HG02973 (cell line): ENCODE data around the gene HS3ST4.

Experiments
- ATAC-seq: cut with Tn5 transposase; IDR thresholded peaks from one replicate; pipeline ENCODE4 v1.9.1; 2021; ENCODE audit warnings: moderate library complexity; ENCODE audit not compliant: unreplicated experiment

The HS3ST4 gene

GRCh38 chr16:25886598-25886997, 194.8 kb downstream of the HS3ST4 start:
- ATAC-seq = no peak

DNA sequence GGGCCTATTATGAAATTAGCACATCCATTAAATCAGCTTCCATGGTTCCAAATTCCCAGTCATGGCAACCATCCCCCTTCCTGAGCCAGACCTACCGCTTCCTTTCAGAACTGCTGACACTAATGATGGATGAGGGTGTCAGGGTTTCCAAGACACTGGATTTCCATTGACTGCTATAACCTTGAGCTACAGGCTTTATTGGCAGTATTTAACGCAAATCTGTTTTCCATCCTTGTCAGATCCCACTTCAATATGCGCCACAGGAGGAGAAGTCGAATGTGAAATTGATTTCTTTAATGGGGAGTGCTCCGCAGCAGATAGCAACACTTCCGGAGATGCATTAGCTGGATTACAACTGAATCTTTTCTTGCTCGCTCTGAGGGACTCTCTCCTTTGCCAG, 197.1 kb downstream of the HS3ST4 start:
- no peak for ATAC-seq

DNA sequence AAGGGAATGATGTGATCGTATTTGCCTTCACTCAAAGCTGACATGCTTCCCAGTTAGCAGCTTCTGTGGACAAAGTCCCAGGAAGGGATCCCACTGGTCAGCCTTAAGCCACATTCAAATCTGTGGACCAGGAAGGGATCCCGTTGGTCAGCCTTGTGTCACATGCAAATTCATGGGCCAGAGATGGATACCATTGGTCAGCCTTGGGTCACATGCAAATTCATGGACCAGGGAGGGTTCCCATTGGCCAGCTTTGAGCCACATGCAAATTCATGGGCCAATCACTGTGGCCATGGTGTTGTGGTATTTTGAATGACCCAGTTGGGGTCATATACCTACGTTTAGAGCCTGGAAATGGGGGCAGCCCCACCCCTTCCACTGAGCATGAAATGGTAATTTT, 201.6 kb downstream of the HS3ST4 start:
- ATAC-seq = no peak

- ATAC-seq = no peak
These were observed 202.3 kb downstream of the HS3ST4 start for GRCh38 chr16:25894093-25894492.

GRCh38 chr16:25895380-25895779, 203.6 kb downstream of the HS3ST4 start:
- ATAC-seq = no peak

DNA sequence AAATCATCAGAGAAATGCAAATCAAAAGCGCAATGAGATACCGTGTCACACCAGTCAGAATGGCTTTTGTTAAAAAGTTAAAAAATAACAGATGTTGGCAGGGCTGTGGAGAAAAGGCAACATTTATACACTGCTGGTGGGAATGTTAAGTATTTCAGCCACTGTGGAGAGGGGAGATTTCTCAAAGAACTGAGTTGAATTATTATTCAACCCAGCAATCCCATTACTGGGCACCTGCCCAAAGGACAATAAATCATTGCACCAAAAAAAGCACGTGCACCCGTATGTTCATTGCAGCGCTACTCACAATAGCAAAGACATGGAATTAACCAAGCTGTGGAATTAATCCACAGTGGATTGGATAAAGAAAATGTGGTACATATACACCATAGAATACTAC, 204.7 kb downstream of the HS3ST4 start:
- no peak for ATAC-seq

DNA sequence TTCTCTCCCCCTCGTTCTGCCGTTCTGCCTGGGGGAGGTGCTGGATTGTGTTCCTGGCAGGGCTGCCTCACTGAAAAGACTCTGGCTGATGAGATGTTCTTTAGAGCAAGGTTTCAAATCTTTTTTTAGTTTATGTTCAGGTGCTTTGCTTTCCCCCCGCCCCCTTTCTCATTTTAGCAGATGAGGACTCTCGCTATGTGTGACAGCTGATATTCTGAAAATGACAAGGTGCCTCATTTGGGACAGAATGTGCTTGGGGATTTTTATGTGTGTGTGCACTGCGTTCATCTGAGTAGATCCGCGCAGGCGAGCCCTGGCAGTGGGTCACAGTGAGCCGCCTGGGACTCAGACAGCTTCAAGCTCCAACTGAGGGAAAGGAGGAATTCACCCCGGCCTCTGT, 205.9 kb downstream of the HS3ST4 start:
- ATAC-seq = no peak

DNA sequence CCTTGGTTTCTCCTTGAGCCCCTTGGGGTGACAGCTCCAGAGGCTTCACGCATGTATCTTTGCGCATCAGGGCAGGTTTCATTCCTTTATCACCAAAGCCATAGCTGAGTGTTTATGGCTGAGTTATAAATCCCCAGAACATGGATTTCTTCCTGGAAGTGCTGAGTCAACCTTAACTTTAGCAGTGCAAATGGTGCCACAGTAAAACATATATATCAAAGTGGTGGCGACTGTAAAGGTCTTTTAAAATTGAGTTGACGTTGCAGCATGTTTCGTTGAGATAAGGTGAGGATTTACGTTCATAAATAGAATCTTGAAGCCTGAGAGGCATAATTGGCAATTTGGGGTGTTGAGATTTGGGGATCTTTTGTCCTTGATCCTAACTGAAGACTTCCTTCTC, 214.1 kb downstream of the HS3ST4 start:
- ATAC-seq = no peak

- no peak for ATAC-seq
These were observed 219.2 kb downstream of the HS3ST4 start for GRCh38 chr16:25910971-25911370.

- no peak for ATAC-seq
These were observed 220.6 kb downstream of the HS3ST4 start for GRCh38 chr16:25912321-25912720.

DNA sequence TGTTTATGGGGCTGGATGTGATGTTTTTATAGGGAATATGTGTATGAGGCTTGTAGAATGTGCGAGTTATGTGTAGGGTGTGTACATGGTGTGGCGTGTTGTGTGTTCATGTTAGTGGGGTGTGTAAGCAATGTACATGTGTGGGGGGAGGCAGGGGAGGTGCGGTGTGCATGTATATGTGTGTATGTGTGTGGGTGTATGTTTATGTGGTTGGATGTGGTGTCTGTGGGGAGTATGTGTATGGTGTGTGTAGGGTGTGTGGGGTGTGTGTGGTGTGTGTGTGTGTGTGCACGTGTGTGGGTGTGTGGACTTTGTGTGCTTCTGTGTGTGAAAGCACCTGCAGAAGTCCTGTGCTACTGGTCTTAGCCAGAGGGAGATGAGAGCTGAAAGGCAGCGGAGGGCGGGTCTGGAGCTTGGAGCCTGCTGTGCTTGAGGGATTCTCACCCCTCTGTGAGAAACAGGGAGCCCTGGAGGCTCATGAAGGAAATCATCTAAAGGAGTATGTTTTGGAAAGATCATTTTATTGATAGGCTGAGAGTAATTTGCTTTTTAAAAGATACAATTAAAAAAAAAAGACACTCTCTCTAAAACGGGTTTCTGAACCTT, 222.7 kb downstream of the HS3ST4 start:
- ATAC-seq = no peak

DNA sequence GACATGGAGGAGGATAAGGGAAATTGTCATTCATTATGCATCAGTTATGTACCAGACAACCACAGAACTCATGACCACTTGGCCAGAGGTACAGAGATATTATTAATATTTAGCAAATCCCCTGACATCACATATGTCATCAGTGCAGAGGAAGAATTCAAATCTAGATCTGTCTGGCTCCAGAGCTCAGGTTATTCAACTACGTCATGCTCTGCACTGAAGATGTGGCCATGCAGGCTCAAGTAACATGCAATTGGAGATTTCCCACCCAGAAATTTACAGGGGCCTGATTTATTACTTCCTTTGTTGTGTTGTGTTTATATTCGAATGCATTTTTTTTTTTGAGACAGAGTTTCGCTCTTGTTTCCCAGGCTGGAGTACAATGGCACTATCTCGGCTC, 224.3 kb downstream of the HS3ST4 start:
- no peak for ATAC-seq

- no peak for ATAC-seq
These were observed 230.7 kb downstream of the HS3ST4 start for GRCh38 chr16:25922438-25922837.

GRCh38 chr16:25925421-25925820, 233.7 kb downstream of the HS3ST4 start:
- no peak for ATAC-seq

DNA sequence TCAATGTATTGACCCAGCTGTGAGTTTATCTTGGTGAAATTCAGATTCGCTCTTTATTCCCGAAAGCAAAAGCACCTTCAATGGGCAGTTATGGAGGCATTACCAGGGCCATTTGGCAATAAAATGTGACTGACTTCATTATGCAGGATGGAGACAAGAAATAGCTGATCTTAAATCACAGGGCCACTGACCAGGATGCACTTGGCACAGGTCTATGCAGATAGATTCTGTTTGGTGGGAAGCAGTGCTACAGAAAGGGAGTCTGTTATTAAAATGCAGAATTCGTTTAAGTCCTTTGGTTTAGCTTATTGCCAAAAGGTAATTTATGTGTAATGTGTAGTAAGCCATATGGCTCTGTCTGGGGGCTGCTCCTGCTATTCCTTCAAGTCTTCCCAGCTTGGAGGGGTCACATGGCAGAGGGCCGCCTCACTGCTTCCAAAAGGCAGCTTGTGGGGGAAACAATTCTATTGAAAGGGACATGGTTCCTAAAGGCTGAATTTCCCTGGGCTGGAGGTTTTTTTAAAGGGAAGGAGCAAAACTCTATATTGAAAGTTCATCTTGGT, 239.8 kb downstream of the HS3ST4 start:
- no peak for ATAC-seq

GRCh38 chr16:25941800-25942499, 250.2 kb downstream of the HS3ST4 start:
- no peak for ATAC-seq

DNA sequence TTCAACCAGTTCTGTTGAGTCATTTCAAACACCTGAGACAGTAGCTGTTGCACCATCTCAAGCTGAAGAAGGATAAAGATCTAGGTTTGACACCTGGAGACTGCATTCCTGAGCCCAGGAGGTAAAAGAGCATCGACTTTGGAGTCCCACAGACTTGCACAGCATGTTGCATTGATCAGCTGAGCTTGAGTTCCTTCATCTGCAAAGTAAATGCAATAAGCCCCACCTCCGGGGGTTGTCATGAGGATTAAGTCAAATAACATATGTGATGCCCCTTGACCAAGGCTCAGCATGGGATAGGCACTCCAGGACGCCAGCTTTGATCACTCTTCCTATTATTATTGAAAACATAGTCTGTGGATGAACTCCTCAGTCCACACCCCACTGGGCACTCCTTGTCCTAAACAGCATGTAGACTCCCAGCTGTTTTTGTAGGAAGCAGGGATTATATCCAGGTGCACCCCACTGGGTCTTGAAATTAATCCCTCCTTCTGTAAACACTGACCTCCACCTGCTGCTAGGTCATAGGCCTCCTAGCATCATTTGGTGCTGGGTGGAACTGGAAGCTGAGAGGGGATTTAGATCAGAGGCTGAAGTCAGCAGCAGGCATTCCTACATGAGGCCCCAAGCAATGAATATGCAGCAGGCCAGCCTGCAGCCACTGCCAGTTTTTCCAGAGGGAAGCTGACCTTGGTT, 259.0 kb downstream of the HS3ST4 start:
- ATAC-seq = no peak

- ATAC-seq = no peak
These were observed 260.2 kb downstream of the HS3ST4 start for GRCh38 chr16:25951999-25952398.

DNA sequence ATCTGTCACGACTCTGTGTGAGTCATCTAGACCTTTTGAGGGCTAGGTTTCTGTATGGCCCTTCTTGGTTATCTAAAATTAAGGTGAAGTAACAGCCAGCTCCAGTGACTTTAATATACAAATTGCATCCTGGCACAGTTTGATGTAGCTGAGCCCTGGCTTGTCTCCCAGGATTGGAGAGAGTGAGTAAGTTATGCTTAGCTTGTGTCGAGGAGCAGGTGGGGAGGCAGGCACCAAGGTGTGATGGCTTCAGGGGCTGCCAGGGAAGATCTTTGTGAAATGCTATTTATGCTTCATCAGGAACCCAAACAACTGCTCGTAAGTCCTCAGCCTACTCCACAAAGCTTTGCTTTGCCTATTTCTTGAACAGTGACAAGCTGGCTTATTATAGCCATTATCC, 261.2 kb downstream of the HS3ST4 start:
- ATAC-seq = no peak

DNA sequence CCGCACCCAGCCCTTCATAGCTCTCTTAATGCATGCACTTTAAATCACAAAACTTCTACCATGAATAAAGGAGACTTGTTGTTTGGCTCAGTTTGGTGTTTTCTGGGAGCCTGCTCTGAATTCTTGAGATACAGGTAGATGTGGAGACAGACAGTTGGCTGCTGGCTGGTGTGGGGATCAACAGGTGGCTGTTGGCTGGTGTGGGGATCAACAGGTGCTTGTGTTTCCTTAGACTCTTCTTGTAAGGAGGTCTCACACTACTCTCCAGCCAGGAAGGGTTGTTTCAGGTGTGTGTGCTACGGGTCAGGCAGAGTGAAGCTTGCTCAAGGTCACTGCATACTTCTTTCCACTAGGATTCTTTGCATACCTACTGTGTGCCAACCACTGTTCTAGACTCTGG, 265.9 kb downstream of the HS3ST4 start:
- ATAC-seq = no peak

DNA sequence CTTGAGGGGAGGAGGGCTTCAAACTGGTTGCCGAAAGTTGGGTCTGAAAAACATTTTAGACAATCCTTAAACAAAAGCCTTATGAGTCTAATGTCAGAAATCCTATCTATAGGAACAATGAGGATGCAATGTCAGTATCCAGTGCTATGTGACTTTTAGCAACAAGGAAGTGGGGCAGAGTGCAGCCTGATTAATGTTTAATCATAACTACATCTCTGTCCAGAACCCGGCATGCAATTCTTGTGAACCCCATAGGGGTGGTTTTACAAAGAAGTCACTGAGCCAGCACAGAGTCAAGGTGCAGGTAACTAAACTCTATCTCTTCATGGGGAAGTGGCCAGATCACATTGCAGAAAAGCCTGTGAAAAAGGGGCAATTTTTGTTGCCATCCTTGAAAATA, 267.5 kb downstream of the HS3ST4 start:
- ATAC-seq = no peak
